ENCODE results near the gene OSBPL3. TPM values are rescaled to one million over a fixed set of nuclear protein-coding genes. Genes with fewer than 3 reads are reported as not detected.

Gene OSBPL3
- total RNA-seq, 4 donors from 2014 or later, result 8.9 to 22.6 (median 13.7) TPM

- Histone ChIP-seq H3K27me3 (no peaks in the 10 kb centered on the region), H3K9me3 (no peaks in the 10 kb centered on the region), H3K4me1 (peaks cover 0 to 16% (median under 1%) of the 10 kb centered on the region in 3 donors), H3K4me3 (no peak overlapping the region), H3K36me3 (no peaks in the 10 kb centered on the region), H3K27ac (no peak overlapping the region)
- TF ChIP-seq CTCF (IDR thresholded peaks at IDR 0.05) (no peak), POLR2A (IDR thresholded peaks at IDR 0.05) (no peak)
- DNase-seq, result no peak
- 81 to 86% methylated on average over 4 of the region's 4 CpGs for WGBS, 2 donors
- intact Hi-C loops (cut with DNase I), result no loop called here
Observed at GRCh38 chr7:24899905-24900304, 80.1 kb downstream of the OSBPL3 start.

- Histone ChIP-seq H3K36me3 (no peaks in the 10 kb centered on the region), H3K27ac (peak overlapping the region in 1 of 4 donors; percentile 16), H3K4me3 (no peak overlapping the region), H3K4me1 (peaks cover 0 to 9% (median 0%) of the 10 kb centered on the region in 3 donors), H3K9me3 (no peaks in the 10 kb centered on the region), H3K27me3 (no peaks in the 10 kb centered on the region)
- intact Hi-C loops (cut with DNase I), result no loop called here
- 71 to 78% methylated on average over 1 of the region's 1 CpG for WGBS, 2 donors
- TF ChIP-seq POLR2A (IDR thresholded peaks at IDR 0.05) (no peak), CTCF (IDR thresholded peaks at IDR 0.05) (no peak)
- DNase-seq, result no peak
Observed at GRCh38 chr7:24899161-24899560, 80.8 kb downstream of the OSBPL3 start.

DNA sequence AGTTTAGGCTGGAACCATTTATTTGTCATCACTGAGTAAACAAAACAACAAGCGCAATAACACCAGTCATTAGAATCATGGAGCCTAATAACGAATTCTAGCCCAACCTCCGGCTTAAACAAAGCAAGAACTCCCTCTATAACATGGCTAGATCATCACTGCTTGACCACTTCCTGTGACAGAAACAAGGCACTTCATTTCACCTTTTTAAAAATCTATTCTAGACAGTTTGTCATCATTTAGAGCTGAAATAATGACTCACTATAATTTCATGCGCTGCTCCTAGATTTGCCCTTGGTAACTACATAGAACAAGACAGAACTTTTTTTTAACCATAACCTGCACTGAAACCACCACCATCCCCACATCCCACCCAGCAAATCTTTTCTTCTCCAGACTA lies 81.3 kb downstream of the OSBPL3 start:
- H3K4me3 ChIP-seq, result no peak overlapping the region
- no peak for DNase-seq
- TF ChIP-seq POLR2A (IDR thresholded peaks at IDR 0.05), result no peak
- TF ChIP-seq CTCF (IDR thresholded peaks at IDR 0.05), result no peak
- peak overlapping the region in 1 of 4 donors; percentile 16 for H3K27ac ChIP-seq
- H3K9me3 ChIP-seq, result no peaks in the 10 kb centered on the region
- intact Hi-C loops (cut with DNase I), result no loop called here
- H3K4me1 ChIP-seq, result peaks cover 0 to 9% (median 0%) of the 10 kb centered on the region in 3 donors
- H3K27me3 ChIP-seq, result no peaks in the 10 kb centered on the region
- no peaks in the 10 kb centered on the region for H3K36me3 ChIP-seq
- WGBS, 2 donors, result 69 to 88% methylated on average over 4 of the region's 4 CpGs

GRCh38 chr7:24896031-24896501 lies 83.9 kb downstream of the OSBPL3 start:
- Histone ChIP-seq H3K4me1 (peaks cover 0 to 9% (median 0%) of the 10 kb centered on the region in 3 donors), H3K27ac (no peak overlapping the region), H3K27me3 (no peaks in the 10 kb centered on the region), H3K36me3 (peaks cover 0 to 2% (median 0%) of the 10 kb centered on the region in 3 donors), H3K4me3 (no peak overlapping the region), H3K9me3 (no peaks in the 10 kb centered on the region)
- TF ChIP-seq POLR2A (IDR thresholded peaks at IDR 0.05), result no peak
- TF ChIP-seq CTCF (IDR thresholded peaks at IDR 0.05), result peak in 2 of 6 experiments; percentile 5 to 11
- DNase-seq, result no peak
- intact Hi-C loops (cut with DNase I), result no loop called here
- 42 to 61% methylated on average over 4 of the region's 4 CpGs for WGBS, 2 donors

DNA sequence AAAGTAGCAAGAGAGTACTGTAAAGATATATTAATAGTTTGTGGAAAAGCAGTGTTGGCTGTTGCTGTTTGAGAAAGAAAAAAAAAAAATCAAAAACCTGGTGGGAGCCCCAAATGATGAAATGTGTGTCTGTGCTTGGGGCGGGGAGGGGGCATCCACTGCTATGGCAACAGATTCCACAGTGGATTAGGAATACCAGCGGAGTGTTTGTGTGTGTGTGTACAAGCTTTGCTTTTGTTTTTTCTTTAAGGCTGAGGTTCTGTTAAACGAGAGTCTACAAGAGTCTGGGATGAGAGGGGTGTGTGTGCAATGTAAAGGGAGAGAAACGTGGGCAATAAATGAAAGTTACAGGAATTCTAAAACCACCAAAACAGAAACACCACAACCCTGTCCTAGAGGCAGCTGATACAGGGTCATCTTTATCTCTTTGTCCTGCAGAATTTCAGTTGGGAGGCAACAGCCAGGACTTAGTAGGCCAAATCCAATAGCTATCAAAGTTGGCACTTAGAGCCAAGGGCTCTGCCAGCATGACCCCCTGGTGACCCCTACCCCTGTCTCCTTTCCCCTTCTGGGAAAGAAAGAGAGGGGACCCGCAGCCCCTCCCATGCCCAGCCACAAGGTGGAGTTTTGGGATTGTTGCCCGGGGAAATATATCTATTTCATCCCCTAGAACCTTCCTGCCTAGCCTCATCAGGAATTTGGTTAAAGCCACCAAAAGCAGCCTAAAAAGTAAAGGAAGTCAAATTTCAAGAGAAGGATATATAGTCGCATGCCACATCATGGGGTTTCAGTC lies 85.4 kb downstream of the OSBPL3 start:
- DNase-seq, result no peak
- Histone ChIP-seq H3K36me3 (peaks cover 0 to 14% (median 0%) of the 10 kb centered on the region in 3 donors), H3K9me3 (no peaks in the 10 kb centered on the region), H3K27ac (no peak overlapping the region), H3K4me1 (peaks cover 0 to 9% (median 0%) of the 10 kb centered on the region in 3 donors), H3K27me3 (no peaks in the 10 kb centered on the region), H3K4me3 (no peak overlapping the region)
- intact Hi-C loops (cut with DNase I), result no loop called here
- 72 to 80% methylated on average over 6 to 7 of the region's 7 CpGs for WGBS, 2 donors
- peak in 2 of 6 experiments; percentile 14 to 15 for TF ChIP-seq CTCF (IDR thresholded peaks at IDR 0.05)
- no peak for TF ChIP-seq POLR2A (IDR thresholded peaks at IDR 0.05)

All from esophagus squamous epithelium (tissue), 5 donors.